ENCODE measurements around the gene CYP2A6.
"Not testable (repeated sequence)": the region's sequence is repeated elsewhere in the genome, so short reads cannot be mapped to it uniquely, and the experiment has no call there.

CYP2A6 gene, protein sequence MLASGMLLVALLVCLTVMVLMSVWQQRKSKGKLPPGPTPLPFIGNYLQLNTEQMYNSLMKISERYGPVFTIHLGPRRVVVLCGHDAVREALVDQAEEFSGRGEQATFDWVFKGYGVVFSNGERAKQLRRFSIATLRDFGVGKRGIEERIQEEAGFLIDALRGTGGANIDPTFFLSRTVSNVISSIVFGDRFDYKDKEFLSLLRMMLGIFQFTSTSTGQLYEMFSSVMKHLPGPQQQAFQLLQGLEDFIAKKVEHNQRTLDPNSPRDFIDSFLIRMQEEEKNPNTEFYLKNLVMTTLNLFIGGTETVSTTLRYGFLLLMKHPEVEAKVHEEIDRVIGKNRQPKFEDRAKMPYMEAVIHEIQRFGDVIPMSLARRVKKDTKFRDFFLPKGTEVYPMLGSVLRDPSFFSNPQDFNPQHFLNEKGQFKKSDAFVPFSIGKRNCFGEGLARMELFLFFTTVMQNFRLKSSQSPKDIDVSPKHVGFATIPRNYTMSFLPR

DNA sequence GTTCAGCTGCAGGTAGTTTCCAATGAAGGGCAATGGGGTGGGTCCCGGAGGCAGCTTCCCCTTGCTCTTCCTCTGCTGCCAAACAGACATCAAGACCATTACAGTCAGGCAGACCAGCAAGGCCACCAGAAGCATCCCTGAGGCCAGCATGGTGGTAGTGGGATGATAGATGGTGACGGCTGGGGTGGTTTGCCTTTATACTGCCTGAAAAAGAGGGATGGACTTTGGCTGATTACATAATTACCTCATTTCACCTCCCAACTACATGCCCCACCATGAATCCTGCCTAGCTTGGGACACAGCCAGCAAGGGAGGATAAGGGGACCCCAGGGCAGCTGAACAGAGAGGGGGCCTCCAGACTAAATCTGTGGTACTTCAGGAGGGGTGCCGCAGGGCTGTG lies at the start of gene CYP2A6:
Gene CYP2A6 (minus strand): TSS at position 171 of the 400 bp plus-strand sequence. CDS start 21 bp downstream, at position 150.
- DNase-seq = not testable (repeated sequence)

DNA sequence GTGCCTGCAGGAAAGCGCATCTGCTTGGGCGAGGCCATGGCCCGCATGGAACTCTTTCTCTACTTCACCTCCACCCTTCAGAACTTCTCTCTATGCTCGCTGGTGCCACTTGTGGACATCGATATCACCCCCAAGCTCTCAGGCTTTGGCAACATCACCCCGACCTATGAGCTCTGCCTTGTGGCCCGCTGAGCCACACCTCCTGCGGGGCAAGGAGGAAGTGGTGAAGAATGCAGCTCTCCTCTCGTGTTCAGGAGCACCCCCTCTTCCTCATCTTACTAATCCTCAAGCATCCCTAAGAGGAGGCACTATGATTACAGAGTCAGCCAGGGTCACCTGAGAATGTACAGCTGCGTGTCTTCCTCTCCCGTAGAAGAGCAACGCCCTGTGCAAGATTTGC lies 49.7 kb upstream of the CYP2A6 start:
- not testable (repeated sequence) for DNase-seq

DNA sequence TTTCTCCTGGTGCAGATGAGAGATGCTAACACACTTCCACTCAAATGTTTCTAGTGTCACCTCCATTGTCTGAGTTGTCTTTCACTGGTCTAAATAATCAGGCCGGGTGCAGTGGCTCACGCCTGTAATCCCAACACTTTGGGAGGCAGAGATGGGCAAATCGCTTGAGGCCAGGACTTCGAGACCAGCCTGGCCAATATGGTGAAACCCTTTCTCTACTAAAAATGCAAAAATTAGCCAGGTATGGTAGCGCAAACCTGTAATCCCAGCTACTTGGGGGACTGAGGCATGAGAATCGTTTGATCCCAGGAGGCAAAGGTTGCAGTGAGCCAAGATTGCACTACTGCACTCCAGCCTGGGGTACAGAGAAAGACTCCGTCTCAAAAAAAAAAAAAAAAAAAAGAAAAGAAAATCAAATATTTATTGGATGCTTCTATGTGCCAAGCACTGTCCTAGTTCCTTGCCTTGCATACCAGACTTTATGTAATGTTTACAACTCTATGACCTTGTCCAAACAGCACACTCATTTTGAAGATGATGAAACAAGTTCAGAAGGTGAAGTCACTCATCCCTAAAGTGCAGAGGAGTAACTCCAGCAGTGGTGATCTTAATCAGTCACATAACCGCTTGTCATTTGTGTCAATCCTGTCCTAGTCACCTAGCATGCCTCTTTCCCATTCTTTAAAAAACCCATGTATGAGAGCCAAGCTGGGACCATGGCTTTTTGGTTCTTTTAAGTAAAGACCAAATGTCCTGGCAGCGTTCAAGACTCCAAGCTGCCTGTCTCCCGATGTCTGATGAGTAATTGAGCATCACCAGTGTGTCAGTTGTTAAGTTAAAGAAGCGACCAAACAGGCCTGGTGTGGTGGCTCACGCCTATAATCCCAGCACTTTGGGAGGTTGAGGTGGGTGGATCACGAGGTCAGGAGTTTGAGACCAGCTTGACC lies 46.9 kb upstream of the CYP2A6 start:
- not testable (repeated sequence) for DNase-seq

DNA sequence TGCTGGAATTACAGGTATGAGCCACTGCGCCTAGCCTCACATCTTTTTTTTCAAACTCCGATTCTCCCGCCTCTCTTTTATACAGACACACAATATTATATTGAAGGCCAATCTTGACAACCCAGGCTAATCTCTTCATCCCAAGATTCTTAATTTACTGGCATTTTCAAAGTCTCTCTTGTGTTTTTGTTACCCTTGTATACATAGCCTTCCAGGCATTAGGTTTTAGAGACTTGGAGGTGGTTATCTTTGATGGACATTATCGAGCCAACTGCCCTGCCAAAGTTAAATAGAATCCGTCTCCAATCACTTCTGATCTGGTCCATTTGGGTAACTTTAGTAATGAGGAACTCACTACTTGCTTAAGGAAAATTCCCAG lies 46.2 kb upstream of the CYP2A6 start:
- no peak for DNase-seq

DNA sequence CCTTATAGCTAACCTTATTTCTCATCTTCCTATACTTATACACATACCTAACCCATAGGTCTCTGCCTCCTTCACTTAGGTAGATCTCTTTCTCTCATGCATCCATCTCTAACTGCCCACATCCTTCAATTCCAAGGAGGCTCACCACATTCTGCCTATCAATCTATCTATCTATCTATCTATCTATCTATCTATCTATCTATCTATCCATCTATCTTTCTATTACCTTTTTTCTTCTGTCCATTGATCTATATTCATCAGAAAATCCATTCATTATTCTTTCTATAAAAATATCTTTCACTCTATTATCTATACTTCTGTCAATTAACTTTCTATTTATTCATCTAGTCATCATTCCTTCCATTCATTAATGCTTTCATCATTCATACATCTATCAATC lies 42.9 kb upstream of the CYP2A6 start:
- DNase-seq = no peak

DNA sequence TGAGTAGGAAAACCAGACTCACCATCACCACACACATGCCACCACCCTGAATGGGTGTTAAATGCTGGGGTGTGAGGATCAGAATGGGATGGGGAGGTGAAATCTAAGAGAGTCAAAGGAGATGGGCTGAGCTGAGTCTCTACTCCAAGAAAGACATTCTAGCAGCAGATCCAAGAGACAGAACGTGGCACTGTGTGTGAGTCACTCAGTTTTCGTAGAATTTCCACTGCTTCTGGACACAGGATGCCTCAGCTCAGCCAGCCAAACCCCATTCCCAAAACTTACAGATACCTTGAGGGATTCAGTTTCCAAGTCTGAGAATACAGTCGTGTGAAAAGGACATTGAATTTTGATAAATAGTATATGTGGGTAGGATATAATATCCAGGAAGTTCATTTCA lies 39.1 kb upstream of the CYP2A6 start:
- no peak for DNase-seq

DNA sequence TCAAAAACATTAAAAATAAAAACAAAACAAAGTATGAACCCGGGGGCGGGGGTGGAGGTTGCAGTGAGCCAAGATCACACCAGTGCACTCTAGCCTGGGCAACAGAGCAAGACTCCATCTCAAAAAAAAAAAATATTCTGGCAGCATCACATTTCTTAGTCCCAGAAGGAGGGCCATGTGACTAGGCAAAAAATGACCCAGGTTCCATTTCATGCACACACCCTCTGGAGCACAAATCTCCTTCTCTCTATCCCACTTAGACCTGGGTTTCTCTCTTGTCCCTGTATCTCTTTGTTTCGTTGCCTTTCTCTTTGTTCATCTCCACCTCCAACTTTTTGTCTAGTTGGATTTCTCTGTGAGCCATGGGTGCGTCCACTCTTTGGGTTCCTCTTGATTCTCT lies 37.9 kb upstream of the CYP2A6 start:
- DNase-seq = no peak

DNA sequence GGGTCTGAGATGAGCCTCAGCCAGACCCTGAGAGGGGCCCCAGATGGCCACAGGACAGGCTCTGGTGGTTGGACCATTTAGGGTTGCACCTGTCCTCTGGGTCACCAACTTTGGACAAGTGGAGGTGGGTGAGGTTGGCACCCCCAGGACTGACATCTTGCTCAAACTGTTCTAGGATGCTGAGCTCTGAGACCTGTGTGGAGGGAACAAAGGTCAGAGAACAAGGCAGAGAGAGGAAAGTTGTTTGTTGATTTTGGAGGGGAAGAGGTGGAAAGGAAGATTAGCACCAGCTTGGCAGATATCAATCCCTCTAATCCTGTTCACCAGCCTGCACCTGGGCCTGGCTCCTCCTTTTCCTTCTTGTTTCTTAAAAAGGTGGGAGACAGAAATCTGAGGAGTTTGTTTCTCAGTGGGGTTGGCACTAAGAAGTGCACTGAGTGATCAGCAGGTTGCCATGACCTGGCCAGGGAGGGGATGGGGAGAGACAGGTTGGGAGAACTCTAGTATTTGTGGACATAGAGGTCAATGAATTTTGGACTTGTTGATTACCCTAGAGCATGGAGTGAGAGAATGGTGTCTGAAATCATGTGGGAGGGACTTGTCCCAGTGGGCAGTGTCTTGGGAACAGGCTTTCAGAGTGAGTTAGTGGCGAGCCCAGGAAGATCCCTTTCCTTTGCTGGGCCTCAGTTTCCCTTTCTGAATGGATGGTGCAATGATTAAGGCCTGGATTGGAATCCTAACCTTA lies 34.1 kb upstream of the CYP2A6 start:
- DNase-seq = not testable (repeated sequence)

DNA sequence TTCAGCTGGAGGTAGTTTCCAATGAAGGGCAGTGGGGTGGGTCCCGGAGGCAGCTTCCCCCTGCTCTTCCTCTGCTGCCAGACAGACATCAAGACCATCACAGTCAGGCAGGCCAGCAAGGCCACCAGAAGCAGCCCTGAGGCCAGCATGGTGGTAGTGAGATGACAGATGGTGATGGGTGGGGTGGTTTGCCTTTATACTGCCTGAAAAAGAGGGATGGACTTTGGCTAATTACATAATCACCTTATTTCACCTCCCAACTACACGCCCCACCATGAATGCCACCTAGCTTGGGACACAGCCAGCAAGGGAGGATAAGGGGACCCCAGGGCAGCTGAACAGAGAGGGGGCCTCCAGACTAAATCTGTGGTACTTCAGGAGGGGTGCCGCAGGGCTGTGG lies 31.8 kb upstream of the CYP2A6 start, which contains the start of gene CYP2A7:
Gene CYP2A7 (minus strand): TSS at position 170 of the 400 bp plus-strand sequence. CDS start 21 bp downstream, at position 149.
- not testable (repeated sequence) for DNase-seq

DNA sequence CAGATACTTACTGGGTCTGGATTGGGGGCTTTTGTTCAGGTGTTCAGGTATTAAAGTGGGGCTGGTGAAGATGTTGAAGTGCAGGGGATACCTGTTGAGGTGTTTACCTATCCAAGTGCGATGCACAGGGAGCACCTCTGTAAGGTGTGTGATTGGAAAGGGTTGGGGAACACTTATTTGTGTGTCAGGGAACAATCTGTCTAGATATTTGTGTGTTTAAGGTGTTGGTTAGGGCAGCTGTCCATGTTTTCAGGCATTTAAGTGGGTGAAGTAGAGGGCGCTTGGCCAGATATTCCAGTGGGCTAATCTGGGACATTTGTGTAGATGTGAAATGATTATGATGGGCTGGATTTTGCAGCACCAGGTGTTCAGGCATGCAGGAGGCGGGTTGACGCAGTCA lies 29.1 kb upstream of the CYP2A6 start:
- not testable (repeated sequence) for DNase-seq

DNA sequence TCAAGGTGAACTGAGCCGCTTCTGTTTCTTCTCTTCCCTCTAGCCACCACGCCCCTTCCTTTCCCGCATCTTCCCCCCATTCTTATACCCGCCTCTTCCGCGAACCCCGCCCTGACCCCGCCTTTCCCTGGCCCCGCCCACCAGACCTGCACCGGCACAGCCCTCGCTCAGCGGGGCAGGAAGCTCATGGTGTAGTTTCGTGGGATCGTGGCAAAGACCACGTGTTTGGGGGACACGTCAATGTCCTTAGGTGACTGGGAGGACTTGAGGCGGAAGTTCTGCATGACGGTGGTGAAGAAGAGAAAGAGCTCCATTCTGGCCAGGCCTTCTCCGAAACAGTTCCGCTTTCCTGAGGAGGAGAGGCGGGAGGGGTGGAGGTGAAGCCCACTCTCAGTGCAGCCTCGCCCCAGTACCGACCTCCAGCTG lies 25.3 kb upstream of the CYP2A6 start:
- DNase-seq = not testable (repeated sequence)

DNA sequence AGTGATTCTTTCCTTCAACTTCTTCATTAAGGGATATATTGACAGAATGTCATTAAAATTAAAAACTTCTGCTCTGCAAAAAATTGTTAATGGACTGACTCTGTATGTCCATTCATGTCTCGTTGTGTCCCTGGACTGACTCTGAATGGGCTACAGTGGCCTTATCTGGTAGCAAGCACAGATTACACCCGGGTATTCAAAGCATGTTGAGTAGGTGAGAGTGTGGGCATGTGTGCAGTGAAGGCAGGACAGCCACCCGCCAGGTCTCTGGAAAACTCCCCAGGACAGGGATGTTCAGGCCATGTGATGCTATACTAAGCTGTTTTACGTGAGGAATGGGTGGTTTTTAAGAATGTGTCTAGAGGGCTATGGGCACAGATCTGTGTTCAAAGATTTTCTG lies 24.6 kb upstream of the CYP2A6 start:
- DNase-seq = not testable (repeated sequence)

DNA sequence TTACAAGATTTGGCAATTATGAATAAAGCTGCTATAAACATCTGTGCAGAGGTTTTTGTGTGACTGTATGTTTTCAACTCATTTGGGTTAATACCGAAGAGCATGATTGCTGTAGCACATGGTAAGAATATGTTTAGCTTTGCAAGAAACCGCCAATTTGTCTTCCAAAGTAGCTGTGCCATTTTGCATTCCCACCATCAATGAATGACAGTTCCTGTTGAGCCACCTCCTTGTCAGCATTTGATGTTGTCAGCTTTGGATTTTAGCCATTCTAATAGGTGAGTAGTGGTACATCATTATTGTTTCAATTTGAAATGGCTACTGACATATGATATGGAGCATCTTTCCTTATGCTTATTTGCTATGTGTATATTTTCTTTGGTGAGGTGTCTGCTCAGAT lies 23.6 kb upstream of the CYP2A6 start:
- not testable (repeated sequence) for DNase-seq

DNA sequence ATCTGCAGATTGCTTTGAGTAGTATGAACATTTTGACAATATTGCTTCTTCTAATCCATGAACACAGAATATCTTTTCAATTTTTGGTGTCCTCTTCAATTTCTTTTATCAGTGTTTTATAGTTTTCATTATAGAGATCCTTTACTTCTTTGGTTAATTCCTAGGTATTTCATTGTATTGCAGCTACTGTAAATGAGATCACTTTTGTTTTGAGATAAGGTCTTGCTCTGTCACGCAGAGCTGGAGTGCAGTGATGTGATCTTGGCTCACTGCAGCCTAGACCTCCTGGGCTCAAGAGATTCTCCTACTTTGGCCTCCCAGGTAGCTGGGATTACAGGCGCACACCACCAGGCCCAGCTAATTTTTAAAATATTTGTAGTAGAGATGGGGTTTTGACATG lies 22.0 kb upstream of the CYP2A6 start:
- DNase-seq = no peak

DNA sequence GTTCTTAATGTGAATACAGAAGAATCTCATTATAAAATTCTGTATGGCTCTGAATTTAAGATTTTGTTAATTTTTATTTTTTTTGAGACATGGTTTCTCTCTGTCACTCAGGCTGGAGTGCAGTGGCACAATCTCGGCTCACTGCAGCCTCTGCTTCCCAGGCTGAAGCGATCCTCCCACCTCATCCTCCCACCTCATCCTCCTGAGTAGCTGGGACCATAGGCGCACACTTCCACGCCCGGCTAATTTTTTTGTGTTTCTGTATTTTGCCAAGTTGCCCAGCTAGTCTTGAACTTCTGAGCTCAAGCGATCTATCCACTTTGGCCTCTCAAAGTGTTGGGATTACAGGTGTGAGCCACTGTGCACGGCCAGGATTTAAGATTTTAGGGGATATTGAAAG lies 17.5 kb upstream of the CYP2A6 start:
- no peak for DNase-seq

DNA sequence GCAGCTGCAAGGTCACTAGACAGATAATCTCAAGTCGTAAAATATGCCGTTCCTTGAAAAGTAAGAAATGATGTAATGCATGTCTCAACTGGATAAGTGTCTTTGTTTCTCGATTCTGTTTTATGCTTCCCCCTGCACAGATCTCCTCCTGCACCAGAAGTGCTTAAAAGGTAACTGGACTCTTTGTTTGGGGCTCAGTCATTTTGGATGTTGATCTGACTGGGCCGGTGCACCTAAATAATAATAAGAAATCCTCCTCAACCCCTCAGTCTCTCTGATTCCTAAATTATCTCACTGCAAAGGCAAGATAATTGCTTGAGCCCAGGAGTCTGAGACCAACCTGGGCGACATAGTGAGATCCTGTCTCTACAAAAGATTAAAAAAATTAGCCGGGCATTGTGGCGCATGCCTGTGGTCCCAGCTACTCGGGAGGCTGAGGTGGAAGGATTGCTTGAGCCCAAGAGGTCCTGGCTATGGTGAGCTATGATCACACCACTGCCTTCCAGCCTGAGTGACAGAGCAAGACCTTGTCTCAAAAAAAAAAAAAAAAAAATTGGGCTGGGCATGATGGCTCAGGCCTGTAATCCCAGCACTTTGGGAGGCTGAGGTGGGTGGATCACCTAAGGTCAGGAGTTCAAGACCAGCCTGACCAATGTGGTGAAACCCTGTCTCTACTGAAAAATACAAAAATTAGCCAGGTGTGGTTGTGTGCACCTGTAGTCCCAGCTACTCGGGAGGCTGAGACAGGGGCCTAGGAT lies 14.7 kb upstream of the CYP2A6 start:
- DNase-seq = not testable (repeated sequence)

DNA sequence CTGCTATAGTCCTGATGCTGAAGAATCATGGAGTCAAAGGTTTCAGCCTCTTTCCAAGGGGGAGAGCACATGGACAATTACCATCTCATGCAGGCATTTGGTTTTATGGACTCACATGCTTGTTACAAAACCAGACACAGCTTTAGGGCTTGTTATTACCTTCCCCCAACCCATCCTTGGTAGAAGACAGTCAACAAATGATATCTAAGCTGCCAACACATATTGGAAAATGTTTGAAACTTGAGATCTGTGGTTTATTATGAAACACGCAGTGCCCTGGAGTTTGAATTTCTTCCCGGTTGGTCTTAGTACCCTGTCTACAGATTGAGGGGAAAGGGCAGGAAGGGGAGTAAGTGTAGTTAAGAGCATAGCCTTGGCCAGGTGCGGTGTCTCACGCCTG lies 12.5 kb upstream of the CYP2A6 start:
- no peak for DNase-seq

DNA sequence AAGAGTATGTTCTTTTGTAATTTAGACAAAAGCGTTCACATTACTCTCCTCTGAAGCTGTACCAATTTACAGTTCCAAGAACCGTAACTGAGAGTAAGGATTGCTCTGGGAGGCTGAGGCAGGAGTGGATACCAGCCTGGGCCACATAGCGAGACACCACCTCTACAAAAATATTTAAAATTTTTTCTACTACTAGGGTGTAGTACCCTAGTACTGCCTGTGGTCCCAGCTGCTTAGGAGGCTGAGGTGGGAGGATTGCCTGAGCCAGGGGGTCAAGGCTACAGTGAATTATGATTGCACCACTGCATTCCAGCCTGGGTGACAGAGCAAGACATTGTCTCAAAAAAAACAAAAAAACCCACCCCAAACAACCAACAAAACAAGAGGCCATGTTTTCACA lies 12.1 kb upstream of the CYP2A6 start:
- no peak for DNase-seq

DNA sequence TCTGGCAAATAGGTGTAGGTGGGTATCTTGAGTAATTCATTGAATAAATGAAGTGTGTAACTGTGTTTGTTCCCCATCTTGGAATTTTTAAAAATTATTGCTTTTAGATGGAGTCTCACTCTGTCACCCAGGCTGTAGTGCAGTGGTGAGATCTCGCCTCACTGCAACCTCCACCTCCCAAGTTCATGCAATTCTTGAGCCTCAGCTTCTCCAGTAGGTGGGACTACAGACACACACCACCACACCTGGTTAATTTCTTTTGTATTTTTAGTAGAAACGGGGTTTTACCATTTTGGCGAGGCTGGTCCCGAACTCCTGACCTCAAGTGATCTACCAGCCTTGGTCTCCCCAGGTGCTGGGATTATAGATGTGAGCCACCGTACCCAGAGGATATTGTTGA lies 7.9 kb upstream of the CYP2A6 start:
- no peak for DNase-seq

DNA sequence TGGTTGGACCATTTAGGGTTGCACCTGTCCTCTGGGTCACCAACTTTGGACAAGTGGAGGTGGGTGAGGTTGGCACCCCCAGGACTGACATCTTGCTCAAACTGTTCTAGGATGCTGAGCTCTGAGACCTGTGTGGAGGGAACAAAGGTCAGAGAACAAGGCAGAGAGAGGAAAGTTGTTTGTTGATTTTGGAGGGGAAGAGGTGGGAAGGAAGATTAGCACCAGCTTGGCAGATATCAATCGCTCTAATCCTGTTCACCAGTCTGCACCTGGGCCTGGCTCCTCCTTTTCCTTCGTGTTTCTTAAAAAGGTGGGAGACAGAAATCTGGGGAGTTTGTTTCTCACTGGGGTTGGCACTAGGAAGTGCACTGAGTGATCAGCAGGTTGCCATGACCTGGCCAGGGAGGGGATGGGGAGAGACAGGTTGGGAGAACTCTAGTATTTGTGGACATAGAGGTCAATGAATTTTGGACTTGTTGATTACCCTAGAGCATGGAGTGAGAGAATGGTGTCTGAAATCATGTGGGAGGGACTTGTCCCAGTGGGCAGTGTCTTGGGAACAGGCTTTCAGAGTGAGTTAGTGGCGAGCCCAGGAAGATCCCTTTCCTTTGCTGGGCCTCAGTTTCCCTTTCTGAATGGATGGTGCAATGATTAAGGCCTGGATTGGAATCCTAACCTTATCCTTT lies 2.4 kb upstream of the CYP2A6 start:
- DNase-seq = not testable (repeated sequence)

DNA sequence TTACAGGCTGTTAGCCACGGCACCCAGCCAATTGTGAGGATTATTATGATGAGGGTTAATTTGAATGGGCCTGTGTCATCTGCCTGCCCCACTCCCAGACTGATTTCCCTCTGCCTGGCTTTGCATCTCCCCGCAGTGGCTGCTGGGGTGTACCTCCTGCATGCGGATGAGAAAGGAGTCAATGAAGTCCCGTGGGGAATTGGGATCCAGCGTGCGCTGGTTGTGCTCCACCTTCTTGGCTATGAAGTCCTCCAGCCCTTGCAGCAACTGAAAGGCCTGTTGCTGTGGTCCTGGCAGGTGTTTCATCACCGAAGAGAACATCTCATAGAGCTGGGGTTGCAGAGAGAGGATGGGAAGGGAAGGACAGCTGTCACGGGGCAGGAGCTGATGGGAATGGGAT lies 3.5 kb downstream of the CYP2A6 start:
- DNase-seq = not testable (repeated sequence)

Measured in NCI-H1092 treated with DMSO at 0.1 percent for 48 hours (cell line).